Caco-2 (cell line): ENCODE results near the gene OSGEPL1. TPM values are rescaled to one million over a fixed set of nuclear protein-coding genes. Genes with fewer than 3 reads are reported as not detected.

Experiments used
- BruUV-seq: library from RNA; stranded (reverse); fragments of 400-500 nt; replicated peaks from 2 replicates; lab custom pipeline; 2021; lab: Mats Ljungman, UMichigan
- CTCF ChIA-PET: fragments of 300-600 bp; sonication (Branson Sonifier 250); formaldehyde crosslinking; loops from one replicate; lab custom pipeline; 2022; ENCODE audit warnings: antibody characterized with exemption; lab: Charles Lee
- POLR2A ChIA-PET: fragments of 300-600 bp; sonication (Branson Sonifier 250); formaldehyde crosslinking; loops from one replicate; lab custom pipeline; 2022; ENCODE audit warnings: antibody characterized with exemption; lab: Charles Lee
- DNase-seq, 2 experiments: peaks; one replicate each; pipeline versions ENCODE4 v3.0.0 to v3.0.0-alpha.2; 2020 to 2022
- H3K27me3 ChIP-seq: replicated peaks from 2 replicates; pipeline ENCODE4 v1.6.0; 2011; ENCODE audit warnings: low read length; ENCODE audit not compliant: control insufficient read depth, insufficient read depth
- H3K36me3 ChIP-seq: 2 replicates; pipeline ENCODE4 v1.5.1; 2011; ENCODE audit warnings: low read length; ENCODE audit not compliant: control insufficient read depth, insufficient read depth
- H3K4me1 ChIP-seq: fragments of 250-450 bp; sonication (Bioruptor Pico); 2 replicates; pipeline ENCODE4 v1.5.1; 2020; ENCODE audit warnings: mild to moderate bottlenecking
- H3K4me3 ChIP-seq: 2 replicates; pipeline ENCODE4 v1.5.1; 2011; ENCODE audit warnings: low read depth, mild to moderate bottlenecking, control low read depth, low read length
- H3K9me3 ChIP-seq: fragments of 250-450 bp; sonication (Bioruptor Pico); 2 replicates; pipeline ENCODE4 v1.5.1; 2020; ENCODE audit warnings: mild to moderate bottlenecking, moderate library complexity
- H3K27ac Mint-ChIP-seq: one replicate; pipeline ENCODE4 v1.8.0; 2022; ENCODE audit warnings: mixed read lengths; ENCODE audit not compliant: unreplicated experiment
- H3K27me3 Mint-ChIP-seq: one replicate; pipeline ENCODE4 v1.8.0; 2022; ENCODE audit warnings: mixed read lengths; ENCODE audit not compliant: insufficient read depth, unreplicated experiment
- H3K36me3 Mint-ChIP-seq: one replicate; pipeline ENCODE4 v1.8.0; 2022; ENCODE audit warnings: mild to moderate bottlenecking, mixed read lengths; ENCODE audit not compliant: insufficient read depth, unreplicated experiment
- H3K4me1 Mint-ChIP-seq: one replicate; pipeline ENCODE4 v1.8.0; 2022; ENCODE audit warnings: low read depth, mixed read lengths; ENCODE audit not compliant: unreplicated experiment
- H3K4me3 Mint-ChIP-seq: one replicate; pipeline ENCODE4 v1.8.0; 2022; ENCODE audit warnings: mild to moderate bottlenecking, moderate library complexity, mixed read lengths; ENCODE audit not compliant: unreplicated experiment
- H3K9me3 Mint-ChIP-seq: one replicate; pipeline ENCODE4 v1.8.0; 2022; ENCODE audit warnings: mixed read lengths; ENCODE audit not compliant: unreplicated experiment
- intact Hi-C: fragments of 100-400 bp; cut with micrococcal nuclease; formaldehyde crosslinking; loops from one replicate; pipeline ENCODE4 v1.10.0; 2022; ENCODE audit not compliant: unreplicated experiment
- total RNA-seq: library from RNA; stranded (reverse); gene quantifications from 2 replicates; pipeline ENCODE4 v1.2.3, GENCODE V29; 2022
- TF ChIP-seq, protein P1 (sequence below), 2 experiments: fragments of 200-600 bp in 1 of 2; IDR thresholded peaks; 1 replicate in 1 of 2; 2 replicates in 1 of 2; pipeline versions ENCODE4 v1.5.1 to v1.8.0; 2011 to 2022; ENCODE audit warnings: antibody characterized with exemption in 1 of 2, control low read depth in 1 of 2, inconsistent platforms in 1 of 2, low read depth in 1 of 2, low read length in 1 of 2, mild to moderate bottlenecking in 1 of 2, moderate library complexity in 1 of 2; ENCODE audit not compliant: insufficient read depth in 1 of 2, severe bottlenecking in 1 of 2, unreplicated experiment in 1 of 2

Gene OSGEPL1
- total RNA-seq, 1 experiment from 2014 or later, result 5.0 TPM

DNA sequence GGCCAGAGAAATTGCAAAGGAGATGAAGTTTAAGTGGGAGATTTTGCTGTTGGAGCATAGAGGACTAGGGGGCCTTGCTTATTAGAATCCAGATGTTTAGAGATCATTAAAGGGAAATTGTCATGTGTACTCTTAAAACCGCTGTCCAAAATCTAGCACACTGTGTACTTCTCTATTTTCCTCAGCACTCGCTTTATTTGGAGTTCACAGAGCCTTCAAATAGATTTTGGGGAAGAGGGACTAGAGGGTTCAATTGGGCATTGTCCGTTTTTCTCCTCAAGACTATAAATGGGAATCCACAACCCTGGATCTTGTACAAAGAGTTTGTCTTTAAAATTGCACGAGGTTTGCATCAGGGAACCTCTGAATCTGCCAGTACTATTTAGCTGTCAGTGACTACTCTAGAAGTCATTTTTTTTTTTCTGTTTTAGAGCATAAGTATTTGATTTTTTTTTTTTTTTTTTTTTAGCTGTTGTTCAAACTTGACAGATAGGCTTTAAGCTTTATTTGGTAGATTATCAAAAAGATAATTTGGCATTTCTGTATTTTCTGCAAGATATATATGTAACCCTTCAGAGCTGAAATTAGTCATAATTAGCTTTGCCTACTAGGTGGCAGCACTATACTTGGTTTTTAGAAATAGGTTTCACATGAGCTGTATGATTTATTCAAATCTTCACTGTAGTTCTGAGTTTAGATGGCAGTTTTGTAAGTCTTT, 35.9 kb upstream of the OSGEPL1 start:
- Histone ChIP-seq H3K4me1 (no peaks in the 10 kb centered on the region), H3K27me3 (no peaks in the 10 kb centered on the region), H3K36me3 (peaks cover 3% of the 10 kb centered on the region; the same call in 1 of the 2 replicates), H3K9me3 (no peaks in the 10 kb centered on the region), H3K4me3 (no peak overlapping the region)
- no peaks in the 10 kb centered on the region for H3K27me3 Mint-ChIP-seq
- no peaks in the 10 kb centered on the region for H3K4me1 Mint-ChIP-seq
- H3K27ac Mint-ChIP-seq, result no peak overlapping the region
- TF ChIP-seq, protein P1, sequence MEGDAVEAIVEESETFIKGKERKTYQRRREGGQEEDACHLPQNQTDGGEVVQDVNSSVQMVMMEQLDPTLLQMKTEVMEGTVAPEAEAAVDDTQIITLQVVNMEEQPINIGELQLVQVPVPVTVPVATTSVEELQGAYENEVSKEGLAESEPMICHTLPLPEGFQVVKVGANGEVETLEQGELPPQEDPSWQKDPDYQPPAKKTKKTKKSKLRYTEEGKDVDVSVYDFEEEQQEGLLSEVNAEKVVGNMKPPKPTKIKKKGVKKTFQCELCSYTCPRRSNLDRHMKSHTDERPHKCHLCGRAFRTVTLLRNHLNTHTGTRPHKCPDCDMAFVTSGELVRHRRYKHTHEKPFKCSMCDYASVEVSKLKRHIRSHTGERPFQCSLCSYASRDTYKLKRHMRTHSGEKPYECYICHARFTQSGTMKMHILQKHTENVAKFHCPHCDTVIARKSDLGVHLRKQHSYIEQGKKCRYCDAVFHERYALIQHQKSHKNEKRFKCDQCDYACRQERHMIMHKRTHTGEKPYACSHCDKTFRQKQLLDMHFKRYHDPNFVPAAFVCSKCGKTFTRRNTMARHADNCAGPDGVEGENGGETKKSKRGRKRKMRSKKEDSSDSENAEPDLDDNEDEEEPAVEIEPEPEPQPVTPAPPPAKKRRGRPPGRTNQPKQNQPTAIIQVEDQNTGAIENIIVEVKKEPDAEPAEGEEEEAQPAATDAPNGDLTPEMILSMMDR (IDR thresholded peaks at IDR 0.05; ENCODE audit: insufficient read depth in 1 of 2, low read depth in 1 of 2, low read length in 1 of 2, severe bottlenecking in 1 of 2, unreplicated experiment in 1 of 2), result peak; percentile 36 to 55
- DNase-seq, result no peak
- BruUV-seq, result no TSS peak
- H3K4me3 Mint-ChIP-seq, result no peak overlapping the region
- intact Hi-C loops, result loop anchor here (1.0 kb wide), 1 partner anchor 272 kb away; no protein-coding TSS in a partner anchor
- ChIA-PET POLR2A (interaction anchor here (0.7 kb wide), 1 partner anchor 14 kb away, joined by 3 read pairs; the partner anchor contains the start of genes ORMDL1 and PMS1), CTCF (interaction anchor here (0.6 to 1.1 kb wide), 8 partner anchors 14 to 272 kb away, joined by 3 to 12 read pairs (median 5); partner anchors contain the start of genes ORMDL1, OSGEPL1 and PMS1)
- peaks cover 15% of the 10 kb centered on the region for H3K36me3 Mint-ChIP-seq
- no peaks in the 10 kb centered on the region for H3K9me3 Mint-ChIP-seq

GRCh38 chr2:189797902-189798301, 35.3 kb upstream of the OSGEPL1 start:
- Histone ChIP-seq H3K4me3 (no peak overlapping the region), H3K4me1 (no peaks in the 10 kb centered on the region), H3K9me3 (no peaks in the 10 kb centered on the region), H3K27me3 (no peaks in the 10 kb centered on the region), H3K36me3 (peaks cover 3% of the 10 kb centered on the region; the same call in 1 of the 2 replicates)
- no peaks in the 10 kb centered on the region for H3K4me1 Mint-ChIP-seq
- BruUV-seq, result no TSS peak
- TF ChIP-seq, protein P1 (IDR thresholded peaks at IDR 0.05; ENCODE audit: insufficient read depth in 1 of 2, low read depth in 1 of 2, low read length in 1 of 2, severe bottlenecking in 1 of 2, unreplicated experiment in 1 of 2), result no peak
- H3K36me3 Mint-ChIP-seq, result peaks cover 20% of the 10 kb centered on the region
- no peak overlapping the region for H3K4me3 Mint-ChIP-seq
- no peaks in the 10 kb centered on the region for H3K27me3 Mint-ChIP-seq
- ChIA-PET POLR2A (no interaction called here), CTCF (interaction anchor here (0.6 kb wide), 1 partner anchor 24 kb away, joined by 4 read pairs; no protein-coding TSS in a partner anchor)
- H3K27ac Mint-ChIP-seq, result no peak overlapping the region
- no peaks in the 10 kb centered on the region for H3K9me3 Mint-ChIP-seq
- DNase-seq, result no peak
- intact Hi-C loops, result loop anchor here (1.0 kb wide), 1 partner anchor 272 kb away; no protein-coding TSS in a partner anchor

- Histone ChIP-seq H3K9me3 (no peaks in the 10 kb centered on the region), H3K27me3 (no peaks in the 10 kb centered on the region), H3K4me1 (no peaks in the 10 kb centered on the region), H3K36me3 (no peaks in the 10 kb centered on the region; the same call in 1 of the 2 replicates), H3K4me3 (no peak overlapping the region)
- H3K27ac Mint-ChIP-seq, result no peak overlapping the region
- H3K36me3 Mint-ChIP-seq, result peaks cover 20% of the 10 kb centered on the region
- intact Hi-C loops, result no loop called here
- CTCF ChIA-PET, result no interaction called here
- POLR2A ChIA-PET, result no interaction called here
- no peaks in the 10 kb centered on the region for H3K9me3 Mint-ChIP-seq
- H3K4me3 Mint-ChIP-seq, result no peak overlapping the region
- no TSS peak for BruUV-seq
- TF ChIP-seq, protein P1 (IDR thresholded peaks at IDR 0.05; ENCODE audit: insufficient read depth in 1 of 2, low read depth in 1 of 2, low read length in 1 of 2, severe bottlenecking in 1 of 2, unreplicated experiment in 1 of 2), result no peak
- H3K4me1 Mint-ChIP-seq, result no peaks in the 10 kb centered on the region
- DNase-seq, result no peak
- no peaks in the 10 kb centered on the region for H3K27me3 Mint-ChIP-seq
Measured at GRCh38 chr2:189794310-189794709, 31.7 kb upstream of the OSGEPL1 start.
